Testis (tissue), 3 donors: ENCODE data around the gene SDK1. TPM values are rescaled to one million over a fixed set of nuclear protein-coding genes. Genes with fewer than 3 reads are reported as not detected.
A peak's percentile ranks its signal among the peaks of the same experiment; 100 is the strongest.

ENCODE experiments used
- DNase-seq: peaks from one replicate; pipeline ENCODE4 v3.0.0-alpha.2; 2019
- H3K27ac ChIP-seq, 2 donors: fragments of 200-600 bp; sonication (generic); one replicate each; pipeline ENCODE4 v1.5.1; 2019
- H3K27me3 ChIP-seq: fragments of 200-600 bp; sonication (generic); one replicate; pipeline ENCODE4 v1.5.1; 2019
- H3K36me3 ChIP-seq: fragments of 200-600 bp; sonication (generic); one replicate; pipeline ENCODE4 v1.5.1; 2017; ENCODE audit warnings: low read depth; ENCODE audit errors: missing control alignments
- H3K4me1 ChIP-seq: fragments of 200-600 bp; sonication (generic); one replicate; pipeline ENCODE4 v1.5.1; 2019
- H3K4me3 ChIP-seq, 2 donors: fragments of 200-600 bp; sonication (generic); one replicate each; pipeline ENCODE4 v1.5.1; 2017 to 2019
- H3K9me3 ChIP-seq: fragments of 200-600 bp; sonication (generic); one replicate; pipeline ENCODE4 v1.5.1; 2017
- CTCF ChIP-seq, 3 experiments: fragments of 450-650 bp in 2 of 3; fragments of 200-600 bp in 1 of 3; sonication (generic) in 1 of 3; IDR thresholded peaks; one replicate each; pipeline ENCODE4 v1.5.1; 2016 to 2019; ENCODE audit warnings: antibody characterized with exemption in 3 of 3, mild to moderate bottlenecking in 2 of 3, moderate library complexity in 1 of 3
- POLR2A ChIP-seq: fragments of 450-650 bp; IDR thresholded peaks from one replicate; pipeline ENCODE4 v1.6.1; 2017; ENCODE audit warnings: antibody characterized with exemption, mild to moderate bottlenecking, moderate library complexity
- WGBS, 2 donors: methylation state at CpG; one replicate each; pipeline ENCODE4 v1.1.5; 2018; 5-methylcytosine and 5-hydroxymethylcytosine counted together
- intact Hi-C: fragments of 100-400 bp; cut with DNase I; formaldehyde crosslinking; loops from one replicate; pipeline ENCODE4 v1.15.1; 2023; ENCODE audit warnings: low total_unique reads
- polyA plus RNA-seq: library from polyadenylated mRNA; stranded (reverse); fragments of 350-450 nt; fragmentation: Illumina TruSeq; extraction: RNeasy Lipid Tissue Mini Kit (QIAGEN cat#74804); gene quantifications from one replicate; pipeline ENCODE4 v1.2.3, GENCODE V29; 2014; ENCODE audit warnings: low read depth, low replicate concordance; ENCODE audit not compliant: insufficient read depth
- total RNA-seq, 2 donors: library from RNA; depleted of rRNA; stranded (reverse); fragments of >200 nt; gene quantifications; one replicate each; pipeline ENCODE4 v1.2.3, GENCODE V29; 2016

Gene SDK1
- total and polyA plus RNA-seq, 3 donors from 2014 or later = 20.0 to 36.2 (median 24.9) TPM

DNA sequence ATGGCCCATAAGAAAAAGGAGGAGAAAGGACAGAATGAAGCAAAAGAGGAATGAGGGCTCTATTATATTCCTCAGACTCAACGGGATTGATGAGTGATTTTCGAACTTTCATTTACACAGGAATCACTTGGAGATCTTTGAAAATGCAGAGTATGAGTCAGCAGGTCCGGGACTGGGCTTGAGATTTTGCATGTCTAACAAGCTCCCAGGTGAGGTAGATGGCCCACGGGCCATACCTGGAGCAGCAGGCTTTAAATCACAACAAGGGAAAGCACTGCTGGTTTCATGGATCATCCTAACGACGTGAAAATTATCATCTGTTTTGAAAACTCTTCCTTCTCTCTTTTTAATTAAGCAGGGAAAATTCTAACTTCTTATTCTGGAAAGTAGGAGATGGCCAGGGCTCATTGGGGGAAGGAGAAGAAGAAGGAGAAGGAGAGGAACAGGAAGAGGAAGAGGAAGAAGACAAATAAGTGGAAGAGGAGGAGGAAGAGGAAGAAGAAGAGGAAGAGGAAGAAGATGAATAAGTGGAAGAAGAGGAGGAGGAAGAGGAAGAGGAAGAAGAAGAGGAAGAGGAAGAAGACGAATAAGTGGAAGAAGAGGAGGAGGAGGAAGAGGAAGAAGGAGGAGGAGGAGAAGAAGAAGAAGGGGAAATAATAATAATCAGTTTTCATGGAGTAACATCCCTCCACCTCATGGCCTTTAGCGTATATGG lies 3.8 kb upstream of the SDK1 start:
- H3K27me3 ChIP-seq = no peaks in the 10 kb centered on the region
- H3K4me1 ChIP-seq = peaks cover 4% of the 10 kb centered on the region
- DNase-seq = no peak
- WGBS, 2 donors = 75 to 81% methylated on average over 8 of the region's 8 CpGs
- H3K9me3 ChIP-seq = no peaks in the 10 kb centered on the region
- H3K4me3 ChIP-seq = no peak overlapping the region
- intact Hi-C loops = no loop called here
- H3K27ac ChIP-seq = no peak overlapping the region
- TF ChIP-seq POLR2A (no peak), CTCF (IDR thresholded peaks at IDR 0.05) (no peak)
- H3K36me3 ChIP-seq = no peaks in the 10 kb centered on the region

- Histone ChIP-seq H3K36me3 (no peaks in the 10 kb centered on the region), H3K4me3 (peak overlapping the region; percentile 52 to 60), H3K27me3 (no peaks in the 10 kb centered on the region), H3K9me3 (no peaks in the 10 kb centered on the region), H3K4me1 (peaks cover 4% of the 10 kb centered on the region), H3K27ac (no peak overlapping the region)
- no peak for TF ChIP-seq CTCF (IDR thresholded peaks at IDR 0.05)
- no peak for TF ChIP-seq POLR2A
- 4 to 5% methylated on average over 20 of the region's 20 CpGs for WGBS, 2 donors
- no peak for DNase-seq
- intact Hi-C loops = no loop called here
Measured at GRCh38 chr7:3300221-3300650, 816 bp upstream of the SDK1 start.

- no peak for DNase-seq
- H3K4me3 ChIP-seq = peak overlapping the region in 1 of 2 donors; percentile 60
- peaks cover 4% of the 10 kb centered on the region for H3K4me1 ChIP-seq
- intact Hi-C loops = no loop called here
- WGBS, 2 donors = no CpG with 5 or more reads among the region's 56 CpGs
- TF ChIP-seq CTCF (IDR thresholded peaks at IDR 0.05) (no peak), POLR2A (no peak)
- no peaks in the 10 kb centered on the region for H3K36me3 ChIP-seq
- H3K27me3 ChIP-seq = no peaks in the 10 kb centered on the region
- H3K27ac ChIP-seq = no peak overlapping the region
- H3K9me3 ChIP-seq = no peaks in the 10 kb centered on the region
Measured at GRCh38 chr7:3301449-3301731, 338 bp downstream of the SDK1 start.

DNA sequence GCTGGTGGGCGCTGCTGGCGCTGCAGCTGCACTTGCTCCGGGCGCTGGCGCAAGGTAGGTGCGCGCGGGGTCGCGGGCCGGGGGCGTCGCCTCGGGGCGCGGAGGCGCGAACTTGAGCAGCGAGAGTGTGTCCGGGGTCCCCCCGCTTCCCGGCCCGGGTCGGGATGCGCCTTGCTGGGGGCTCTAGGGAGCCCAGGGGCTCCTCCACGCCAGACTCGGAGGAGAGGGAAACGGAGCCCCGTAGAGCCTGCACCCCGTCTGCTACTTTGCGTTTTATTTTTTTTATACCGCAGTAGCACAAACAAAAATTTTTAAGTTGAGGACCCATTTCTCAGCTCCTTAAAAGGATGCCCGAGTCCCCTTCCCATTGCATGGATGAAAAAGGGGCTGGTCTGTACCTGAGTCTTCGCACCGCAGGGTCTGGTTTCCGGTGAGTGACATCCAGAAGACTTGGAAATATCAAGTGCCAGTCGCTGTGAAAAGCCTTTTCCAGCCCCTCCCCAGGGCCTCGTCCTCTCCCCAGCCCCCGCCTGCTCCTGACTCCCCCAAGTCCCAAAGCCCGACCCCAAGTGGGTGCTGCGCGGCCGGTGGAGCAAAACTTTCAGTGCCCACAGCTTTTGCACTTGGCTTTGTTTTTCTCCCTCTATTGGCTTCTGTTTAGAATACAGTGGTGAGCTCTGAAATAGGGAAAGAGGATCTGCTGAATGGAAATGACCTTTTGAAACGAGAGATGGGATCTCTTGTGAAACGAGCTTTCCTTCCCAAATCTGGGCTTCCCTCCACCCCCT lies 973 bp downstream of the SDK1 start:
- no peak overlapping the region for H3K27ac ChIP-seq
- no peaks in the 10 kb centered on the region for H3K27me3 ChIP-seq
- WGBS, 2 donors = 0 to 1% methylated on average over 21 to 44 of the region's 45 CpGs
- H3K4me1 ChIP-seq = peaks cover 4% of the 10 kb centered on the region
- TF ChIP-seq CTCF (IDR thresholded peaks at IDR 0.05) (peak in 1 of 3 experiments; percentile 19), POLR2A (no peak)
- H3K9me3 ChIP-seq = no peaks in the 10 kb centered on the region
- H3K36me3 ChIP-seq = no peaks in the 10 kb centered on the region
- peak overlapping the region; percentile 38 to 55 for H3K4me3 ChIP-seq
- peak; percentile 20 for DNase-seq
- intact Hi-C loops = no loop called here
